Measurements from ENCODE around the gene AKR1C2.

AKR1C2 gene

DNA sequence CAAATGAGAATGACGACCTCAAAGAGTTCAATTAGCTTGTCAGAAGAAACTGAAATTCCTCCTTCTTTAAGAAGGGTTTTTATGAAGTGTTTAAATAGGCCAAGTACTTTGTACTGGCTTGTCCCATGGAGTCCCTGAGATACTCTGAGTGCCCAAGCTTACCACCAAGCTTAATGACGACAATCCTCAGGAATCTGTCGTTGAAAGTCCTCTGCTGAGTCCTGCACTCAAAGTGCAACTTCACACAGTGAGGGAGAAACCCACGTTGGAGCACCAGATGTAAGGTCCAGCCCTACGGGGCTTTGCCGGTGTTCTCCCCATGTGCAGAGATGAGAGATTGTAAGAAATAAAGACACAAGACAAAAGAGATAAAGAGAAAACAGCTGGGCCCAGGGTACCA, 42.8 kb upstream of the AKR1C2 start:
- ChIA-PET POLR2A (no interaction called here), CTCF (no interaction called here)
- Histone ChIP-seq H3K4me1 (ENCODE audit: control insufficient read depth, insufficient read depth, low read length) (no peaks in the 10 kb centered on the region), H3K27ac (ENCODE audit: extremely low read depth, low read depth, low read length) (no peak overlapping the region), H3K4me3 (ENCODE audit: low read depth, low read length) (no peak overlapping the region), H3K36me3 (ENCODE audit: control insufficient read depth in 2 of 2, insufficient read depth in 1 of 2, low read length in 2 of 2) (no peaks in the 10 kb centered on the region), H3K9me3 (ENCODE audit: control insufficient read depth, insufficient read depth, low read depth, low read length) (no peaks in the 10 kb centered on the region)
- no peak for TF ChIP-seq ZSCAN23 (tag by site-specific recombination; IDR thresholded peaks at IDR 0.05)

DNA sequence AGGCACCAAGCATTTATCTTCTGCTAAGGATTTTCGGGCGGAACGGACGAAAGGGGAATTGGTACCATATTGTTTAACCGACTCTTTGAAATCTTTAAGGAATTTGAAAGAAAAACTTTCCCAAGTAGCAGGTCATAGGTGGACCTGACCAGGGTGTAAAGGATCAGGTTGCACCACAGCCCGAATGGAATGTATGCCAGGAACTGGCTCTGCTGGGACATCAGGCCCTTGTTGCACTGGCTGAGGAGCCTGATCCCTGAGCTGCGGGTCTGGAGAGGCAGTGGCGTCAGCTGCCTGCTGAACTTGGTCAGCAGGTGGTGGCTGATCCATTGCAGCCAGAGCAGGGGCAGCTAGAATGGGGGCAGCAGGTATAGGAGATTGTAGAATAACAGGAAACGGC, 41.4 kb upstream of the AKR1C2 start:
- POLR2A ChIA-PET: no interaction called here
- Histone ChIP-seq H3K9me3 (ENCODE audit: control insufficient read depth, insufficient read depth, low read depth, low read length) (no peaks in the 10 kb centered on the region), H3K27ac (ENCODE audit: extremely low read depth, low read depth, low read length) (no peak overlapping the region), H3K36me3 (ENCODE audit: control insufficient read depth in 2 of 2, insufficient read depth in 1 of 2, low read length in 2 of 2) (no peaks in the 10 kb centered on the region), H3K4me3 (ENCODE audit: low read depth, low read length) (no peak overlapping the region), H3K4me1 (ENCODE audit: control insufficient read depth, insufficient read depth, low read length) (no peaks in the 10 kb centered on the region)
- TF ChIP-seq, protein P1, sequence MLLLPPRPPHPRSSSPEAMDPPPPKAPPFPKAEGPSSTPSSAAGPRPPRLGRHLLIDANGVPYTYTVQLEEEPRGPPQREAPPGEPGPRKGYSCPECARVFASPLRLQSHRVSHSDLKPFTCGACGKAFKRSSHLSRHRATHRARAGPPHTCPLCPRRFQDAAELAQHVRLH (tag by site-specific recombination; IDR thresholded peaks at IDR 0.05): no peak
- TF ChIP-seq ZNF302 (tag by site-specific recombination; IDR thresholded peaks at IDR 0.05; ENCODE audit: low read depth): no peak
- no peak for TF ChIP-seq ZNF416 (tag by site-specific recombination; IDR thresholded peaks at IDR 0.05)
- TF ChIP-seq ZNF660 (tag by site-specific recombination; IDR thresholded peaks at IDR 0.05): no peak
- TF ChIP-seq SP3 (tag by site-specific recombination; IDR thresholded peaks at IDR 0.05): no peak
- TF ChIP-seq ZEB2 (tag by site-specific recombination; IDR thresholded peaks at IDR 0.05): no peak
- no peak for TF ChIP-seq GLI2 (tag by site-specific recombination; IDR thresholded peaks at IDR 0.05; ENCODE audit: borderline replicate concordance, low read depth)
- TF ChIP-seq ZNF785 (tag by site-specific recombination; IDR thresholded peaks at IDR 0.05): no peak
- TF ChIP-seq ZNF830 (tag by site-specific recombination; IDR thresholded peaks at IDR 0.05; ENCODE audit: low read depth): no peak
- no peak for TF ChIP-seq ZNF624 (tag by site-specific recombination; IDR thresholded peaks at IDR 0.05)
- no peak for TF ChIP-seq ZNF23 (tag by site-specific recombination; IDR thresholded peaks at IDR 0.05; ENCODE audit: borderline replicate concordance)
- no peak for TF ChIP-seq ZXDB (tag by site-specific recombination; IDR thresholded peaks at IDR 0.05)
- CTCF ChIA-PET: no interaction called here

GRCh38 chr10:5043716-5044115, 40.1 kb upstream of the AKR1C2 start:
- POLR2A ChIA-PET: no interaction called here
- Histone ChIP-seq H3K4me3 (ENCODE audit: low read depth, low read length) (no peak overlapping the region), H3K27ac (ENCODE audit: extremely low read depth, low read depth, low read length) (no peak overlapping the region), H3K9me3 (ENCODE audit: control insufficient read depth, insufficient read depth, low read depth, low read length) (no peaks in the 10 kb centered on the region), H3K36me3 (ENCODE audit: control insufficient read depth in 2 of 2, insufficient read depth in 1 of 2, low read length in 2 of 2) (no peaks in the 10 kb centered on the region), H3K4me1 (ENCODE audit: control insufficient read depth, insufficient read depth, low read length) (no peaks in the 10 kb centered on the region)
- CTCF ChIA-PET: no interaction called here
- no peak for TF ChIP-seq ZNF707 (tag by site-specific recombination; IDR thresholded peaks at IDR 0.05)
- no peak for TF ChIP-seq ZBTB10 (tag by site-specific recombination; IDR thresholded peaks at IDR 0.05)
- TF ChIP-seq YY2 (tag by site-specific recombination; IDR thresholded peaks at IDR 0.05): no peak
- TF ChIP-seq ZNF121 (tag by site-specific recombination; IDR thresholded peaks at IDR 0.05): no peak
- TF ChIP-seq ZNF350 (tag by site-specific recombination; IDR thresholded peaks at IDR 0.05): no peak
- TF ChIP-seq, protein P2, sequence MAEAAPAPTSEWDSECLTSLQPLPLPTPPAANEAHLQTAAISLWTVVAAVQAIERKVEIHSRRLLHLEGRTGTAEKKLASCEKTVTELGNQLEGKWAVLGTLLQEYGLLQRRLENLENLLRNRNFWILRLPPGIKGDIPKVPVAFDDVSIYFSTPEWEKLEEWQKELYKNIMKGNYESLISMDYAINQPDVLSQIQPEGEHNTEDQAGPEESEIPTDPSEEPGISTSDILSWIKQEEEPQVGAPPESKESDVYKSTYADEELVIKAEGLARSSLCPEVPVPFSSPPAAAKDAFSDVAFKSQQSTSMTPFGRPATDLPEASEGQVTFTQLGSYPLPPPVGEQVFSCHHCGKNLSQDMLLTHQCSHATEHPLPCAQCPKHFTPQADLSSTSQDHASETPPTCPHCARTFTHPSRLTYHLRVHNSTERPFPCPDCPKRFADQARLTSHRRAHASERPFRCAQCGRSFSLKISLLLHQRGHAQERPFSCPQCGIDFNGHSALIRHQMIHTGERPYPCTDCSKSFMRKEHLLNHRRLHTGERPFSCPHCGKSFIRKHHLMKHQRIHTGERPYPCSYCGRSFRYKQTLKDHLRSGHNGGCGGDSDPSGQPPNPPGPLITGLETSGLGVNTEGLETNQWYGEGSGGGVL (tag by site-specific recombination; IDR thresholded peaks at IDR 0.05): no peak
- TF ChIP-seq SCRT2 (tag by site-specific recombination; IDR thresholded peaks at IDR 0.05): no peak
- TF ChIP-seq ZNF610 (tag by site-specific recombination; IDR thresholded peaks at IDR 0.05; ENCODE audit: borderline replicate concordance): no peak
- TF ChIP-seq ZNF140 (tag by site-specific recombination; IDR thresholded peaks at IDR 0.05): no peak
- no peak for TF ChIP-seq GLI4 (tag by site-specific recombination; IDR thresholded peaks at IDR 0.05)
- TF ChIP-seq ZNF146 (tag by site-specific recombination; IDR thresholded peaks at IDR 0.05): no peak
- no peak for TF ChIP-seq ZNF510 (tag by site-specific recombination; IDR thresholded peaks at IDR 0.05; ENCODE audit: insufficient replicate concordance)
- TF ChIP-seq ZNF423 (tag by site-specific recombination; IDR thresholded peaks at IDR 0.05): no peak
- TF ChIP-seq KLF9 (tag by site-specific recombination; IDR thresholded peaks at IDR 0.05; ENCODE audit: low read depth): no peak
- TF ChIP-seq ZNF37A (tag by site-specific recombination; IDR thresholded peaks at IDR 0.05): no peak
